ENCODE measurements around the gene DOP1A. TPM values are rescaled to one million over a fixed set of nuclear protein-coding genes. Genes with fewer than 3 reads are reported as not detected.

The DOP1A gene
- total and polyA plus RNA-seq, 2 of the 13 experiments (the other 11 are each of a cell fraction or from before 2014, with no cell fraction given): 5.2 to 16.7 TPM

- no peak overlapping the region for H3K27ac ChIP-seq (ENCODE audit: extremely low read length, insufficient read depth, low read length)
- DNase-seq (ENCODE audit: low spot score) (no peak), ATAC-seq (no peak), FAIRE-seq (no peak)
- H3K79me2 ChIP-seq (ENCODE audit: insufficient read depth, low read length): no peaks in the 10 kb centered on the region
- intact Hi-C loops (cut with micrococcal nuclease; ENCODE audit: unreplicated experiment): no loop called here
- no peaks in the 10 kb centered on the region for H4K20me1 ChIP-seq (ENCODE audit: insufficient read depth, low read length)
- H3K36me3 ChIP-seq (replicated peaks in 1 of 2; ENCODE audit: control insufficient read depth in 1 of 2, insufficient read depth in 2 of 2, low read length in 2 of 2): peaks cover 6 to 82% of the 10 kb centered on the region in 2 experiments
- no TSS peak for BruUV-seq (replicated peaks)
- no peak overlapping the region for H3K4me3 ChIP-seq (replicated peaks in 1 of 3; ENCODE audit: insufficient read depth in 1 of 3, low read depth in 2 of 3, low read length in 3 of 3)
- H3K27me3 ChIP-seq (ENCODE audit: control insufficient read depth in 1 of 2, insufficient read depth in 2 of 2, low read length in 2 of 2): no peaks in the 10 kb centered on the region
- no peak overlapping the region for H3K4me2 ChIP-seq (ENCODE audit: low read depth, low read length)
- H2AFZ ChIP-seq (ENCODE audit: low read length): no peak overlapping the region
- H3K9me3 ChIP-seq (ENCODE audit: low read length): no peaks in the 10 kb centered on the region
- H3K4me1 ChIP-seq (ENCODE audit: insufficient read depth, low read length): no peaks in the 10 kb centered on the region
- no peak overlapping the region for H3K9ac ChIP-seq (ENCODE audit: insufficient read depth, low read depth, low read length)
- in situ Hi-C loops (cut with HindIII; ENCODE audit: extremely low pct_ligation_motif_present, low pct_unique_long_range_greater_than_20kb): no loop called here
- CTCF ChIA-PET (ENCODE audit: low intra/inter-chr PET ratio, low total read pairs): no interaction called here
- POLR2A ChIA-PET: no interaction called here
- TF ChIP-seq CTCF (CRISPR knock-in tag; IDR thresholded peaks at IDR 0.05) (no peak), ZFP36L1 (CRISPR knock-in tag; IDR thresholded peaks at IDR 0.05) (no peak), MEF2D (CRISPR knock-in tag; IDR thresholded peaks at IDR 0.05) (no peak), RELA (CRISPR knock-in tag; IDR thresholded peaks at IDR 0.05) (no peak), RNF219 (CRISPR knock-in tag; IDR thresholded peaks at IDR 0.05) (no peak), SMYD3 (CRISPR knock-in tag; IDR thresholded peaks at IDR 0.05) (no peak), CHD4 (IDR thresholded peaks at IDR 0.05; ENCODE audit: borderline replicate concordance, low read length) (no peak), SIX4 (CRISPR knock-in tag; IDR thresholded peaks at IDR 0.05) (no peak), TFE3 (CRISPR knock-in tag; IDR thresholded peaks at IDR 0.05) (no peak), ZNF383 (CRISPR knock-in tag; IDR thresholded peaks at IDR 0.05; ENCODE audit: borderline replicate concordance) (no peak), IKZF5 (CRISPR knock-in tag; IDR thresholded peaks at IDR 0.05) (no peak)
- TF ChIP-seq, protein P1, sequence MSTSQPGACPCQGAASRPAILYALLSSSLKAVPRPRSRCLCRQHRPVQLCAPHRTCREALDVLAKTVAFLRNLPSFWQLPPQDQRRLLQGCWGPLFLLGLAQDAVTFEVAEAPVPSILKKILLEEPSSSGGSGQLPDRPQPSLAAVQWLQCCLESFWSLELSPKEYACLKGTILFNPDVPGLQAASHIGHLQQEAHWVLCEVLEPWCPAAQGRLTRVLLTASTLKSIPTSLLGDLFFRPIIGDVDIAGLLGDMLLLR (CRISPR knock-in tag; IDR thresholded peaks at IDR 0.05): no peak
These were observed 101.6 kb downstream of the DOP1A start for GRCh38 chr6:83169106-83169505.
